ENCODE results near the gene POLA1. TPM values are rescaled to one million over a fixed set of nuclear protein-coding genes. Genes with fewer than 3 reads are reported as not detected.

The POLA1 gene
- total RNA-seq, 4 donors from 2014 or later = 8.5 to 18.9 (median 8.8) TPM

- H3K9me3 ChIP-seq = no peaks in the 10 kb centered on the region
- peaks cover 61% of the 10 kb centered on the region for H3K27me3 ChIP-seq
- intact Hi-C loops (cut with DNase I) = no loop called here
- DNase-seq = peak; percentile 58 to 60
- TF ChIP-seq POLR2A (IDR thresholded peaks at IDR 0.05) (no peak), CTCF (IDR thresholded peaks at IDR 0.05) (no peak)
- H3K27ac ChIP-seq = no peak within 1 kb of the TSS
- no peaks in the 10 kb centered on the region for H3K36me3 ChIP-seq
- no peak within 1 kb of the TSS for H3K4me3 ChIP-seq (replicated peaks in 1 of 3)
- H3K4me1 ChIP-seq = peaks cover 8 to 19% of the 10 kb centered on the region in 2 donors
- 6 to 11% methylated on average over 23 to 36 of the region's 58 CpGs for WGBS, 2 donors
Observed at GRCh38 chrX:25015486-25016360, 322.0 kb downstream of the POLA1 start, which contains the start of gene ARX. Gene ARX, minus strand, starts transcription at chrX:25015965. Its CDS starts 228 bp downstream, at chrX:25015737.

DNA sequence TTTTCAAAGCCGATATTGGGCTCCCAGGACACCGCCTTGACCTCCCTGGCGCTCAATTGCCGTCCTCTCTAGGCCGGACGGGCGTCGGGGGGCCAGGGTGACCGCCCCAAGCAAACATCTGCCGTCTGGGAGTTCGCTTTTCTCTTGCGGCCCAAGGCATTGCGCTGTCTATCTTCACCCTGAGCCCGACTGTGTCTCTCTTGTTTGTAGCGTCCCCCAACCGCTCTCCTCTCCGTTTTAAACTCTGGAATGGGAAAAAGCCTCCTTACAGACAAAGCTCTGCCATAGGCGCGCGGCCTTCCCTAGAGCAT lies 322.6 kb downstream of the POLA1 start:
- Histone ChIP-seq H3K27me3 (peaks cover 58% of the 10 kb centered on the region), H3K4me1 (peaks cover 9 to 24% of the 10 kb centered on the region in 2 donors), H3K4me3 (replicated peaks in 1 of 3) (no peak overlapping the region), H3K9me3 (no peaks in the 10 kb centered on the region), H3K36me3 (no peaks in the 10 kb centered on the region), H3K27ac (no peak overlapping the region)
- DNase-seq = no peak
- 20 to 34% methylated on average over 15 to 18 of the region's 20 CpGs for WGBS, 2 donors
- intact Hi-C loops (cut with DNase I) = no loop called here
- TF ChIP-seq CTCF (IDR thresholded peaks at IDR 0.05) (no peak), POLR2A (IDR thresholded peaks at IDR 0.05) (no peak)

- H3K27ac ChIP-seq = no peak overlapping the region
- H3K4me3 ChIP-seq (replicated peaks in 1 of 3) = no peak overlapping the region
- no peak for DNase-seq
- H3K36me3 ChIP-seq = no peaks in the 10 kb centered on the region
- intact Hi-C loops (cut with DNase I) = no loop called here
- no peaks in the 10 kb centered on the region for H3K9me3 ChIP-seq
- peaks cover 52% of the 10 kb centered on the region for H3K27me3 ChIP-seq
- H3K4me1 ChIP-seq = peaks cover 9 to 24% of the 10 kb centered on the region in 2 donors
- TF ChIP-seq POLR2A (IDR thresholded peaks at IDR 0.05) (no peak), CTCF (IDR thresholded peaks at IDR 0.05) (no peak)
- 16% methylated on average over 11 to 14 of the region's 17 CpGs for WGBS, 2 donors
Observed at GRCh38 chrX:25016938-25017598, 323.4 kb downstream of the POLA1 start.

DNA sequence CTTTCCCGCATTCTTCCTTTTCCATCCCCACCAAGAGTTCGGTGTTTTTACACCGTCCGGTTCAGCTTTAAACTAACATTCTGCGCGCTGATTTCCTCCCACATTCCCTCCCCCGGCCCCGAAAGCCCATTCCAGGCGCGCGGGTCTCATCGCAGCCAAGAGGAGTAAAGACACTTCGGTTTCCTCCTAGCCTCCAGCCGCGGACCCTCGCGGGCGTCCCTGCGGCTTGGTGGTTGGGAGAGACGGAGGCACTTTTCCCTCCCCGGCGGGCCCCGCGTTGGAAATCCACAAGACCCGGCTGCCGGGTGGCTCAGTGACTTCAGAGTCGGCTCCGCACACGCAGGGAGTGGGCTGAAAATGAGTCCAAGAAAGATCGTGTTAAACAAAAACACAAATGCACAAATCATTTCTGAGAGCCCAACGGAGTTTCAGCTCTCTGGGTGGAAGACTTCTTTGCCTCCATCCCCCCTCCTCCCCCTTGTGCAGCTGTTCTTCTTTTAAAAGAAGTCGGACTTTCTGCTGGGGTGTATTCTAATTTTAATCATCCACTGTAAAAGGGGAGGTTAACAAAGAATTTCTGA lies 324.0 kb downstream of the POLA1 start:
- Histone ChIP-seq H3K4me3 (replicated peaks in 1 of 3) (no peak overlapping the region), H3K27ac (no peak overlapping the region), H3K27me3 (peaks cover 54% of the 10 kb centered on the region), H3K4me1 (peaks cover 5 to 24% of the 10 kb centered on the region in 2 donors), H3K9me3 (no peaks in the 10 kb centered on the region), H3K36me3 (no peaks in the 10 kb centered on the region)
- DNase-seq = no peak
- intact Hi-C loops (cut with DNase I) = no loop called here
- 5% methylated on average over 26 to 30 of the region's 32 CpGs for WGBS, 2 donors
- TF ChIP-seq POLR2A (IDR thresholded peaks at IDR 0.05) (no peak), CTCF (IDR thresholded peaks at IDR 0.05) (no peak)

Measured in thyroid gland (tissue), 4 donors.